VCaP (cell line): ENCODE data around the gene SSBP3.

Source experiments
- H3K27ac ChIP-seq: fragments of 450-650 bp; 2 replicates; pipeline ENCODE4 v1.5.1; 2017
- CTCF ChIP-seq: fragments of 450-650 bp; conservative IDR thresholded peaks from 2 replicates; pipeline ENCODE4 v1.5.1; 2017; ENCODE audit warnings: mild to moderate bottlenecking, moderate library complexity

The SSBP3 gene

GRCh38 chr1:54403405-54403804 is 2.8 kb downstream of the SSBP3 start:
- TF ChIP-seq CTCF = no peak
- peak overlapping the region; percentile 94 for H3K27ac ChIP-seq

- peak overlapping the region; percentile 94 for H3K27ac ChIP-seq
- TF ChIP-seq CTCF = no peak
These were observed 3.3 kb downstream of the SSBP3 start for GRCh38 chr1:54402896-54403295.

DNA sequence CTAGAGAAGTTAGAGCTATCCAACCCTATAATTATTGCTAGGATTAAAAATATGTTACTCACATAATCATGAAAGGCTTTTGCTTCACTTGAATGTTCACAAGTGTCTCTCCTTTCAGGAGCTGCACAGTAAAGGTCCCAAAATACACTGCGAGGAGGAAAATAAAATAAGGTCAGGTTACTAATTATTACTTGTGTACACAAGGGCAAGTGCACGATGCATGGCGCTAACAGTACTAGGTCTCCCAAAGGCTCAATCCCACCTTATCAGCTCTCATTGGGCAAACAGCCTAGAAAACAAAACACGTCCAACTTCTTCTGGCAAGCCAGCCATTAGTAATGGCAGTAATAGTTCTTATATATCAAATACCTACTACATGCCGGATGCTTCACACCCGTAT is 4.4 kb downstream of the SSBP3 start:
- no peak for TF ChIP-seq CTCF
- H3K27ac ChIP-seq = peak overlapping the region; percentile 94

GRCh38 chr1:54400329-54400728 is 5.9 kb downstream of the SSBP3 start:
- TF ChIP-seq CTCF = no peak

GRCh38 chr1:54399765-54400164 is 6.4 kb downstream of the SSBP3 start:
- no peak overlapping the region for H3K27ac ChIP-seq
- TF ChIP-seq CTCF = no peak

More at GRCh38 chr1:54400329-54400728, 5.9 kb downstream of the SSBP3 start:
- H3K27ac ChIP-seq = no peak overlapping the region

DNA sequence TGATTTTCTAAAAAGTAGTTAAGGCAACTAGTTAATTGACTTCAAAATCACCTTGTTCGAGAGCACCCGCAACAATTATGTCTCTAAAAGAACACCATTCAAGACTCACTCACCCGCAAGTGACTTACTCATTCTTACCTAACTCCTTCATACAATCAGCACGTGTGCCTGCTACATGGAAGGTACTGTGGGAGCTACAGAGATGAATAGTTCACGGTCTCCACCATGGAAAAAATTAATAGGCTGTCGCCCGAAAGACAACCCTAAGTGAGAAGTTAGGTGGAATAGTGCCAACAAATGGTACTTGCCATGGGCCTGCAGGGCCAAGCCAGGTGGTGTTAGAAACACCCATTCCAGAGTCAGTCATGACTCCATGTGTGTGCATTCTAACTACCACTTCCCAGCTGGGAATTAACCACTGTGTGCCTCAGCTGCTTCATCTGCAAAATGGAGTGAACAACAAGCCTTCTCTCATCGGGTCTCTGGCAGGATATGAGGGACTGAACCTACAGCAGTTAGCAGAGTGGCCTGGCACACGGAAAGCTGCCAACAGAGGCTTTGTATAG is 7.1 kb downstream of the SSBP3 start:
- no peak for TF ChIP-seq CTCF
- no peak overlapping the region for H3K27ac ChIP-seq

DNA sequence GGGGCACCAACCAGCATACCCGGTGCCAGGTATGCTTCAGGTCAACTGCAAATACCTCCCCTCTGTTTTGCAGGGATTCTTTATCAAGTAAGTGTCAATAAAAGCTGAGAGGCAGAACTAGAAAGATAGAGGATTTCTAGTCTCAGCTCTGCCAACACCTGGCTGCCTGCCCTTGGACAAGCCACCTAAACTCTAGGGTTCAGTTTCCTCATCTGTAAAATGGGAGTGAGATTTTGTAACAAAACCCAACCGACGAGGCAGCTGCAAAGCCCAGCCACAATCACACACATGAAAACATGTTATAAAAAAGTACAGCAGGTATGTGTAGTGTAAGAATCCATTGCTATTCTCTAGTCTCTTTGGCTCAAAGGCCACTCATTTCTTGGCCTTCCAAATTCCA is 8.2 kb downstream of the SSBP3 start:
- no peak overlapping the region; the same call in 1 of the 2 replicates for H3K27ac ChIP-seq
- TF ChIP-seq CTCF = no peak
